HCT116 (cell line): Measurements from ENCODE around the gene EGFLAM. TPM values are rescaled to one million over a fixed set of nuclear protein-coding genes. Genes with fewer than 3 reads are reported as not detected.

Source experiments
- ATAC-seq: fragments of 200-7000 bp; cut with Tn5 transposase; 2 replicates; pipeline ENCODE4 v1.9.1; 2020; ENCODE audit warnings: mild to moderate bottlenecking, moderate library complexity
- BruUV-seq: library from RNA; stranded (reverse); fragments of 400-500 nt; replicated peaks from 2 replicates; lab custom pipeline; 2021; lab: Mats Ljungman, UMichigan
- CTCF ChIA-PET: fragments of 300-600 bp; sonication (Branson Sonifier 250); formaldehyde crosslinking; loops from one replicate; lab custom pipeline; 2021; ENCODE audit warnings: antibody characterized with exemption; lab: Charles Lee
- POLR2A ChIA-PET: fragments of 300-600, 350-600 bp; sonication (Branson Sonifier 250); formaldehyde crosslinking; loops from one replicate; lab custom pipeline; 2021; ENCODE audit warnings: antibody characterized with exemption; lab: Charles Lee
- RAD21 ChIA-PET, 2 experiments: fragments of 300-600 bp; sonication (Branson Sonifier 250); formaldehyde crosslinking; loops; one replicate each; lab custom pipeline; 2023; ENCODE audit warnings: low total read pairs in 2 of 2; ENCODE audit not compliant: uncharacterized antibody in 2 of 2, unreplicated experiment in 2 of 2, low non-redundant PET in 1 of 2; lab: Charles Lee
- DNase-seq: peaks from one replicate; pipeline ENCODE4 v3.0.0-alpha.2; 2010; ENCODE audit warnings: low read depth, low spot score
- H2AFZ ChIP-seq: fragments of 200-600 bp; shearing (Covaris generic), sonication (generic); 2 replicates; pipeline ENCODE4 v1.6.1; 2017; ENCODE audit warnings: low read depth, mixed run types, mixed read lengths, antibody characterized with exemption, low read length; ENCODE audit not compliant: poor library complexity, severe bottlenecking
- H3K27ac ChIP-seq: 2 replicates; pipeline ENCODE4 v1.5.1; 2012; ENCODE audit warnings: low read depth, low read length
- H3K27me3 ChIP-seq: fragments of 200-600 bp; sonication (generic); 2 replicates; pipeline ENCODE4 v1.6.1; 2016; ENCODE audit warnings: mixed run types, low read length, mixed read lengths; ENCODE audit not compliant: insufficient read depth
- H3K36me3 ChIP-seq, 2 experiments: fragments of 200-500 bp in 1 of 2; fragments of 200-600 bp in 1 of 2; sonication (Bioruptor generic) in 1 of 2; sonication (generic) in 1 of 2; 2 replicates each; pipeline versions ENCODE4 v1.5.1 to v1.6.1; 2014 to 2016; ENCODE audit warnings: low read length in 2 of 2, inconsistent platforms in 1 of 2, mixed read lengths in 1 of 2, mixed run types in 1 of 2; ENCODE audit not compliant: insufficient read depth in 2 of 2, control insufficient read depth in 1 of 2
- H3K4me1 ChIP-seq, 2 experiments: fragments of 200-600 bp in 1 of 2; sonication (generic) in 1 of 2; 2 replicates each; pipeline versions ENCODE4 v1.5.1 to v1.6.1; 2012 to 2017; ENCODE audit warnings: low read length in 2 of 2, inconsistent platforms in 1 of 2, mild to moderate bottlenecking in 1 of 2, mixed read lengths in 1 of 2, mixed run types in 1 of 2, moderate library complexity in 1 of 2; ENCODE audit not compliant: insufficient read depth in 2 of 2, control insufficient read depth in 1 of 2
- H3K4me2 ChIP-seq: fragments of 200-600 bp; sonication (generic); 2 replicates; pipeline ENCODE4 v1.6.1; 2017; ENCODE audit warnings: mixed run types, low read length, mixed read lengths
- H3K4me3 ChIP-seq, 2 experiments: fragments of 200-600 bp in 1 of 2; sonication (generic) in 1 of 2; replicated peaks in 1 of 2; 2 replicates each; pipeline ENCODE4 v1.5.1; 2011 to 2016; ENCODE audit warnings: low read length in 2 of 2, control low read depth in 1 of 2, low read depth in 1 of 2, mild to moderate bottlenecking in 1 of 2, mixed read lengths in 1 of 2, mixed run types in 1 of 2
- H3K79me2 ChIP-seq: fragments of 200-600 bp; sonication (generic); 2 replicates; pipeline ENCODE4 v1.6.1; 2017; ENCODE audit warnings: mild to moderate bottlenecking, mixed run types, low read length, moderate library complexity, mixed read lengths; ENCODE audit not compliant: insufficient read depth
- H3K9ac ChIP-seq: fragments of 200-600 bp; sonication (generic); 2 replicates; pipeline ENCODE4 v1.6.1; 2016; ENCODE audit warnings: low read length, mixed read lengths
- H3K9me2 ChIP-seq: fragments of 200-600 bp; sonication (generic), shearing (Covaris generic); 2 replicates; pipeline ENCODE4 v1.6.1; 2017; ENCODE audit warnings: mixed run types, mild to moderate bottlenecking, moderate library complexity; ENCODE audit not compliant: insufficient read depth
- H3K9me3 ChIP-seq, 2 experiments: fragments of 200-500 bp in 1 of 2; fragments of 200-600 bp in 1 of 2; sonication (Bioruptor generic) in 1 of 2; sonication (generic) in 1 of 2; 2 replicates each; pipeline ENCODE4 v1.6.1; 2014 to 2017; ENCODE audit warnings: low read length in 2 of 2, mixed read lengths in 2 of 2, inconsistent platforms in 1 of 2, low read depth in 1 of 2, mild to moderate bottlenecking in 1 of 2, mixed run types in 1 of 2, moderate library complexity in 1 of 2; ENCODE audit not compliant: control insufficient read depth in 1 of 2, insufficient read depth in 1 of 2
- H4K20me1 ChIP-seq: fragments of 200-600 bp; sonication (generic), shearing (Covaris generic); 2 replicates; pipeline ENCODE4 v1.6.1; 2017; ENCODE audit warnings: mixed run types, mild to moderate bottlenecking, moderate library complexity; ENCODE audit not compliant: insufficient read depth
- ATF3 ChIP-seq: IDR thresholded peaks from 2 replicates; pipeline ENCODE4 v1.6.1; 2012
- CBX3 ChIP-seq: IDR thresholded peaks from 2 replicates; pipeline ENCODE4 v1.6.1; 2012; ENCODE audit warnings: low read depth
- EGR1 ChIP-seq: IDR thresholded peaks from 2 replicates; pipeline ENCODE4 v1.6.1; 2012; ENCODE audit warnings: low read depth
- EZH2 ChIP-seq: fragments of 200-600 bp; sonication (generic); IDR thresholded peaks from 2 replicates; pipeline ENCODE4 v1.6.1; 2017; ENCODE audit warnings: antibody characterized with exemption, mixed run types
- EZH2phosphoT487 ChIP-seq: fragments of 200-600 bp; IDR thresholded peaks from 2 replicates; pipeline ENCODE4 v1.6.1; 2018; ENCODE audit warnings: antibody characterized with exemption, borderline replicate concordance
- FOSL1 ChIP-seq: IDR thresholded peaks from 2 replicates; pipeline ENCODE4 v1.6.1; 2012; ENCODE audit warnings: low read depth
- JUND ChIP-seq: IDR thresholded peaks from 2 replicates; pipeline ENCODE4 v1.6.1; 2012
- POLR2A ChIP-seq: IDR thresholded peaks from 2 replicates; pipeline ENCODE4 v1.7.0; 2011; ENCODE audit warnings: borderline replicate concordance; ENCODE audit not compliant: insufficient read depth, insufficient read length; ENCODE audit errors: extremely low read depth
- POLR2AphosphoS5 ChIP-seq: IDR thresholded peaks from 2 replicates; pipeline ENCODE4 v1.6.1; 2011; ENCODE audit warnings: mild to moderate bottlenecking, low read depth, low read length, moderate library complexity
- SP1 ChIP-seq: IDR thresholded peaks from 2 replicates; pipeline ENCODE4 v1.6.1; 2012; ENCODE audit warnings: low read depth
- SRF ChIP-seq: IDR thresholded peaks from 2 replicates; pipeline ENCODE4 v1.6.1; 2012; ENCODE audit warnings: low read depth
- YY1 ChIP-seq: IDR thresholded peaks from 2 replicates; pipeline ENCODE4 v1.6.1; 2011; ENCODE audit warnings: low read length, low read depth, moderate library complexity, mild to moderate bottlenecking; ENCODE audit not compliant: insufficient replicate concordance; ENCODE audit errors: extremely low read depth
- ZNF274 ChIP-seq: fragments of 200-500 bp; sonication (Bioruptor generic); IDR thresholded peaks from 2 replicates; pipeline ENCODE4 v1.6.1; 2014; ENCODE audit warnings: mild to moderate bottlenecking, low read depth, low read length, inconsistent platforms
- intact Hi-C: fragments of 100-400 bp; cut with micrococcal nuclease; formaldehyde crosslinking; loops from 2 replicates; pipeline ENCODE4 v1.10.0; 2022
- total RNA-seq: library from RNA; stranded (reverse); gene quantifications from one replicate; pipeline ENCODE4 v1.2.1, GENCODE V29; 2021; ENCODE audit not compliant: unreplicated experiment
- TF ChIP-seq, protein P1 (sequence below), 3 experiments: fragments of 200-600 bp in 1 of 3; sonication (generic) in 1 of 3; IDR thresholded peaks in 2 of 3; conservative IDR thresholded peaks in 1 of 3; 2 replicates each; pipeline ENCODE4 v1.5.1; 2012 to 2017; ENCODE audit warnings: low read depth in 2 of 3, low read length in 2 of 3, antibody characterized with exemption in 1 of 3, borderline replicate concordance in 1 of 3, control low read depth in 1 of 3, mild to moderate bottlenecking in 1 of 3, mixed read lengths in 1 of 3, mixed run types in 1 of 3, moderate library complexity in 1 of 3; ENCODE audit not compliant: insufficient read depth in 1 of 3
- TF ChIP-seq, protein P2 (sequence below): IDR thresholded peaks from 2 replicates; pipeline ENCODE4 v1.6.1; 2012

Gene EGFLAM
- total RNA-seq, 1 experiment from 2014 or later: not detected

DNA sequence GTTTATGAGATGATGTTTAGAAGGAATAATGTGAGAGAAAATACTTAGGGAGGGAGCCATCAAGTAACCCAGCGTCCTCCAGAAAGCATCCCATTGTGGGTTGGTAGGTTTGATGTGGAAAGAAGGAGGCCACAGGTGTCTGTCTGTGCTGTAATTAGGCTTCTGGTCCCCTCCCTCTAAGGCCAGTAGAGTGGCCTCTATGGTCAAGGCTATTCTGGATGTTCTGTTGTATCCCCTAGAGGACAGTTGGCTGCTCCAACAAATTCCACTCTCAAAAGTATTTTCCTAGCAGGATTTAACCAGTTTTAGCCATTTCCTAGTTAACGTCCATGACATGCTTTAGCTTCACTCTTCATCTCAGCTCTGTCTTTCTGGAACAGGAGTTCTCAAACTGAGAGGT is 106.5 kb downstream of the EGFLAM start:
- Histone ChIP-seq H3K4me2 (no peak overlapping the region), H2AFZ (no peak overlapping the region), H3K79me2 (no peaks in the 10 kb centered on the region), H3K4me1 (no peaks in the 10 kb centered on the region), H3K36me3 (no peaks in the 10 kb centered on the region), H3K27me3 (no peaks in the 10 kb centered on the region), H3K27ac (no peak overlapping the region), H3K4me3 (no peak overlapping the region), H4K20me1 (no peaks in the 10 kb centered on the region), H3K9me3 (no peaks in the 10 kb centered on the region)
- DNase-seq (no peak), ATAC-seq (no peak)
- no TSS peak for BruUV-seq
- POLR2A ChIA-PET: no interaction called here
- intact Hi-C loops: no loop called here
- RAD21 ChIA-PET: no interaction called here
- CTCF ChIA-PET: no interaction called here
- TF ChIP-seq SRF: no peak
- TF ChIP-seq SP1: no peak
- TF ChIP-seq YY1: no peak
- TF ChIP-seq, protein P1, sequence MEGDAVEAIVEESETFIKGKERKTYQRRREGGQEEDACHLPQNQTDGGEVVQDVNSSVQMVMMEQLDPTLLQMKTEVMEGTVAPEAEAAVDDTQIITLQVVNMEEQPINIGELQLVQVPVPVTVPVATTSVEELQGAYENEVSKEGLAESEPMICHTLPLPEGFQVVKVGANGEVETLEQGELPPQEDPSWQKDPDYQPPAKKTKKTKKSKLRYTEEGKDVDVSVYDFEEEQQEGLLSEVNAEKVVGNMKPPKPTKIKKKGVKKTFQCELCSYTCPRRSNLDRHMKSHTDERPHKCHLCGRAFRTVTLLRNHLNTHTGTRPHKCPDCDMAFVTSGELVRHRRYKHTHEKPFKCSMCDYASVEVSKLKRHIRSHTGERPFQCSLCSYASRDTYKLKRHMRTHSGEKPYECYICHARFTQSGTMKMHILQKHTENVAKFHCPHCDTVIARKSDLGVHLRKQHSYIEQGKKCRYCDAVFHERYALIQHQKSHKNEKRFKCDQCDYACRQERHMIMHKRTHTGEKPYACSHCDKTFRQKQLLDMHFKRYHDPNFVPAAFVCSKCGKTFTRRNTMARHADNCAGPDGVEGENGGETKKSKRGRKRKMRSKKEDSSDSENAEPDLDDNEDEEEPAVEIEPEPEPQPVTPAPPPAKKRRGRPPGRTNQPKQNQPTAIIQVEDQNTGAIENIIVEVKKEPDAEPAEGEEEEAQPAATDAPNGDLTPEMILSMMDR (IDR thresholded peaks at IDR 0.05 in 2 of 3, conservative IDR thresholded peaks at IDR 0.05 in 1 of 3; ENCODE audit: borderline replicate concordance in 1 of 3, insufficient read depth in 1 of 3, low read depth in 2 of 3, low read length in 2 of 3): no peak
- no peak for TF ChIP-seq EGR1
- no peak for TF ChIP-seq EZH2
- TF ChIP-seq JUND: no peak
- no peak for TF ChIP-seq POLR2A
- no peak for TF ChIP-seq EZH2phosphoT487
- TF ChIP-seq CBX3: no peak
- TF ChIP-seq POLR2AphosphoS5: no peak
- TF ChIP-seq, protein P2, sequence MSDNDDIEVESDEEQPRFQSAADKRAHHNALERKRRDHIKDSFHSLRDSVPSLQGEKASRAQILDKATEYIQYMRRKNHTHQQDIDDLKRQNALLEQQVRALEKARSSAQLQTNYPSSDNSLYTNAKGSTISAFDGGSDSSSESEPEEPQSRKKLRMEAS: no peak
- no peak for TF ChIP-seq FOSL1
- no peak for TF ChIP-seq ATF3
- no peak for TF ChIP-seq ZNF274
- TF ChIP-seq, all 23 proteins: peak for 0
- Histone ChIP-seq H3K9ac (no peak overlapping the region), H3K9me2 (no peaks in the 10 kb centered on the region)
